GM18861 (cell line): ENCODE data around the gene ELAPOR1.

ENCODE experiments used
- ATAC-seq: cut with Tn5 transposase; IDR thresholded peaks from one replicate; pipeline ENCODE4 v1.9.1; 2021; ENCODE audit not compliant: unreplicated experiment

Gene ELAPOR1

GRCh38 chr1:109113590-109114341 is at the start of gene ELAPOR1:
ELAPOR1 (plus strand) TSS chr1:109114115; CDS start chr1:109114184, 69 bp downstream.
- ATAC-seq: peak; percentile 53

- no peak for ATAC-seq
These were observed 48.8 kb upstream of the ELAPOR1 start for GRCh38 chr1:109065137-109065536.

- no peak for ATAC-seq
These were observed 46.0 kb upstream of the ELAPOR1 start for GRCh38 chr1:109067883-109068282.

GRCh38 chr1:109069294-109069693 is 44.6 kb upstream of the ELAPOR1 start:
- no peak for ATAC-seq

- peak; percentile 99 for ATAC-seq
These were observed 38.1 kb upstream of the ELAPOR1 start, which contains the start of gene TAF13 for GRCh38 chr1:109075531-109076490. TAF13 (minus strand) TSS chr1:109076003; CDS start chr1:109075947, 56 bp downstream.

GRCh38 chr1:109078317-109078716 is 35.6 kb upstream of the ELAPOR1 start:
- no peak for ATAC-seq

GRCh38 chr1:109079240-109079622 is 34.7 kb upstream of the ELAPOR1 start:
- no peak for ATAC-seq

- ATAC-seq: no peak
These were observed 33.4 kb upstream of the ELAPOR1 start for GRCh38 chr1:109080441-109081082.

GRCh38 chr1:109083501-109083900 is 30.4 kb upstream of the ELAPOR1 start:
- ATAC-seq: no peak

GRCh38 chr1:109083923-109084322 is 30.0 kb upstream of the ELAPOR1 start:
- no peak for ATAC-seq

- no peak for ATAC-seq
These were observed 29.1 kb upstream of the ELAPOR1 start for GRCh38 chr1:109084563-109085517.

GRCh38 chr1:109089242-109090015 is 24.5 kb upstream of the ELAPOR1 start:
- peak; percentile 38 for ATAC-seq

GRCh38 chr1:109090196-109091077 is 23.5 kb upstream of the ELAPOR1 start, which contains the start of gene TMEM167B:
TMEM167B (plus strand) TSS chr1:109090764; CDS start chr1:109090873, 109 bp downstream.
- peak; percentile 75 for ATAC-seq

- peak; percentile 26 for ATAC-seq
These were observed 22.7 kb upstream of the ELAPOR1 start for GRCh38 chr1:109091078-109091838.

GRCh38 chr1:109091839-109092193 is 22.1 kb upstream of the ELAPOR1 start:
- ATAC-seq: no peak

- no peak for ATAC-seq
These were observed 19.5 kb upstream of the ELAPOR1 start for GRCh38 chr1:109094377-109094803.

GRCh38 chr1:109094871-109095270 is 19.0 kb upstream of the ELAPOR1 start:
- no peak for ATAC-seq

GRCh38 chr1:109095631-109096030 is 18.3 kb upstream of the ELAPOR1 start:
- ATAC-seq: no peak
